Activated CD4-positive, alpha-beta T cell treated with anti-CD3 and anti-CD28 coated beads, Interleukin-10, Interleukin-2, amounts not matched to agents 100 ng/mL and 50 ng/mL, durations not matched to agents 16 hours and 8 hours (primary cell): ENCODE measurements around the gene SLCO3A1.
A peak's percentile ranks its signal among the peaks of the same experiment; 100 is the strongest.

ENCODE experiments used
- DNase-seq: peaks from one replicate; pipeline ENCODE4 v3.0.0-alpha.2; 2020

Gene SLCO3A1

GRCh38 chr15:92076541-92076940 is 223.0 kb downstream of the SLCO3A1 start:
- no peak for DNase-seq

DNA sequence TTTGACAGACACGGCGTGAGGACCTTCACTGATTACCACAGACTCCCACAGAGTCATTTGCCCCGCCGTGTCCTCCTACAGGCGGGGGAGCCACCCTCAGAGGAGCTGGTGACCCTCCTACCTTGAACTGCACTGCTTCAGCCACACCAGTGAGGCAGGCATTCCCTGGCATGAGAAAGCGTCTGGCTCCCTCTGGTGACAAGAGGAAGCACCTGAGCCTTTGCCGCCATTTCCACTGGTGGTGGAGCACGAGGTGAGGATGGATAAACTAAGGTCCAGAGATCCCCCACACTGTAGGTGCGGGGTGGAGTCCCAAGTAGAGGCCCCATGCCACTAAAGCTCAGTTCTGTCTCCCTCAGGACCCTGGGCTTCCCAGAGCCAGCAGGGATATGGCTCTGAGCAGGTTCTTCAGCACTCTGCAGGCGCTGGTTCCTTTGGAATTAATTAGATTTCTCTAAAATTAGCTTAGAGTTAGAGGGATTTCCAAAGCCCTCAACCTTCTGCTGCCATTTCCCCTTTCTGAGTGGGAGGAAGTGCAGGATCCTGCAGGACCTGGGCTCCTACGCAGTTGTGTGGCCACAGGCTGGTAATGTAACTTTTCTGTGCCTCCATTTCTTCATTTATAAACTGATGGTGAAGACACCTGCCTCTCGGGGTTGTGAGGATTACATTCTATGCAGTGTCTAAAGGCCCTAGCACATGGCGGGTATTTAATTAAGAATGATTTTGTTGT is 224.0 kb downstream of the SLCO3A1 start:
- DNase-seq, result peak; percentile 69

DNA sequence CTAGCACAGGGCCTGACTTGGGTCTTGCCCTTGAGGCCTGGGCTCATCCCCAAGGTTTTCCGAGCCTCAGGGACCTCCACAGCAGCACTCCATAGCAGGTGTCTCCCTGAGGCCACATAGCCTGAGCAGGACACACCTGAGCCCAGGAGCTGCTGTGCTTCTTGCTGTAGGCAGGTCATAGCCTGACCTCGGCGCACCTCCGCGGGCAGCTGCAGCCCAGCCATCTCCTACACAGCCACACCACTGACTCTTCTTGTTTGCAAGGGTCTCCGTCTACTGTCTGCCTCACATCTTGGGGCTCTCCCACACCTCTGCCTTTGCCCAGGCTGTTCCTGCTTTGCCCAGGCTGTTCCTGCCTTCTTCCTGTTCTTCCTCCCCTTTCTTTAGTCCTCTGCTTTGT is 224.8 kb downstream of the SLCO3A1 start:
- DNase-seq, result no peak

GRCh38 chr15:92079047-92079446 is 225.5 kb downstream of the SLCO3A1 start:
- peak; percentile 32 for DNase-seq

DNA sequence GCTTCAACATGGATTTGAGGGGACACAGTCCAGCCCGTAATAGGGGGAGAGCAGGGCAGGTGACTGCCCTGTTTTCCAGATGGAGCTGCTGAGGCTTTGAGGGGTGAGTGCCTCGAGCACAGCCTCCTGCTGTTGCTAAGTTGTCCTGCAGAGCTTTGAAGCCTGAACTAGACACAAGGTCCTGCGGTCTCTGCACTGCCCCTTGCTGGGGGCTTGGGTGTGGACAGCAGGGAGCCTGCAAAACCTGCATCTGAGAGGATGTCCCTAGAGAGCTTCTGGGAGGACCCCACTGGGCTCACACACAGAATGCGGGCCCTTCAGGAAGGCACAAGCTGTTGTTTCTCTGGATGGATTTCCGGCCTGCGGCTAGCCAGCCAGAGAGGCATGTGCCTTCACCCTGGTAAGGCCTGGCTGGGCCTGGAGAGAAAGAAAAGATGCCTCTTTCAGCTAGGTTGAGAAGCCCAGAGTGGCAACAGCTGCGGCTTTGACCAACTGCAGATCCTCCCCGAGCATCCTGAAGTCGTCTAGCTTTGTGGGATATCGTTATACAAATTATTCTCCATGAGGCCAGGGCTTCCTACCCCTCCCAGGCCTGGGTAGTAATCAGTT is 226.2 kb downstream of the SLCO3A1 start:
- DNase-seq, result no peak

DNA sequence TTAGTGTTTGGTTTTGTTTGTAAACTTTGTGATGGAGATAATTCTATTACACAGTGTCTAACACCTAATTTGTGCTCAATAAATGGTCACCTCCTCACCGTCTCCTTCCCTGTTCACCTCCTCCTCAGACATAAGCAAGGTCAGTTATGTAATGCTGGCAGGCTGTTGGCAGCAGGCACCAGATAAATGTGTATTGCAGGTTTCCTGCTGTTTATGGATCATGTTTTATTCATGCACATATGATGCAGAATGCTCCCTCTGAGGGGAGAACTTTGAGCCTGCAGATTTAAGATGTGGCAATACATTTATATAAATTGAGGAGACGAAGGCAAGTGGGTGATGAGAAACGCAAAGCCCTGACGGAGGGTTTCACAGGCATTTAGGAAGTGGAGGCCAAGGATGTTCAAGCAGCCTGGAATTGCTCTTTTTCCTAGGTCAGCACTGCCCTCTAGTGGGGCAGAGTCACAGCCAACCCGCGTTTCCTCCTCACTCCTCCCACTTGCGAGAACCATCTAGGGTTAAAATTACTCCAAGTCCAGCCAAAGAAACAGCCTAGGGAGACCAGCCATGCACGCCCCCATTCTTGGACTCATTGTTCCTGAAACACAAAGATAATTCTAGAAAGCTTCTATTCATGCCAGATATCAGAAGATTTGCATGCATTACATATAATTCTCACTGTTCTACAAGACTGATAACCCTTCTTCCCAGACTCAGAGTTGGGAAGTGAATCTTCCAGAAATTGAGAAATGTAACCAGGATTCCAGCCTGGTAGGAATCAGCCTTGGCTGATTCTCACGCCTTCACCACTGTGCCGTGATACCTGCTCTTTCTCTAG is 228.7 kb downstream of the SLCO3A1 start:
- peak; percentile 63 for DNase-seq

- no peak for DNase-seq
Measured at GRCh38 chr15:92083190-92083589, 229.7 kb downstream of the SLCO3A1 start.

DNA sequence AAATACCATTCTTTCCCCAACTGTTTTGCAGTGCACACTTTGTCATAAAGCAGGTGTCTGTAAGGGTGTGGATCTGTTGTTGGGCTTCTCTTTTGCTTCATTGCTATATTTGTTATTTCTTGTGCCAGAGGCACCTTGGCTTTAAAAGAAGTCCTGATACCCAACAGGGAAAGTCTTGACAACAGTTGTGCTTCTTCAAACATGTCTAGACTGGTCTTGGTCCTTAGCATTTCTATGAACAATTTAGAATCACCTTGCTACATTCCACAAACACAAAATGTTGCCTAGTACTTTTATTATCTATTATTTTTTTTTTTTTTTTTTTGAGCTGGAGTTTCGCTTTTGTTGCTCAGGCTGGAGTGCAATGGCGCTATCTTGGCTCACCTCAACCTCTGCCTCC is 233.7 kb downstream of the SLCO3A1 start:
- no peak for DNase-seq

DNA sequence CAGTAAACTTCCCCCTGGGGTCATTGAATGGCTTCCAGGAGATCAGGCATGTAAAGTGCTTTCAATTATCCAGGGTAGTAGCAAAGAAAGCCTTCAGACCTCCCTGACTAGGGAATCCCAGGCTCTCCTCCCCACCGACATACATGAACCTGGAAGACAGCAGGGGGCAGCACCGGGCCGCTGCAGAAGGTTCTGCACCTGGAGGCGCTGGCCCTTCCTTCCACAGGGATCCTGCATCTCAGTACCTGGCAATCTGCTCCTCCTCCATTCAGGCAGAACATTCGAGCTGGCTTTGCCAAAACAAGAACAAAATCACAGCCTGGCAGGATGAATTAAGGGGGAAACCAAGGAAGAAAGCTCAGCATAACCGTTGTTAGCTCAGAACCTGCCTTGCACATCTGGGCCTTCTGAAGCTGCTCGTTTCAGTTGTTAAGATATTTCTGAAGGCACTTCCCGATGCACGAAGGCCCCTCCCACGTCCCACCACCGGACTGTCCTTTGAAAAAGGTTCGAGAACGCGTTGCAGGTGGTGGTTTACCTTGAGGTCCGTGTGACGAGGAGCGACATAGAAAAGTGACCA is 237.7 kb downstream of the SLCO3A1 start:
- no peak for DNase-seq

DNA sequence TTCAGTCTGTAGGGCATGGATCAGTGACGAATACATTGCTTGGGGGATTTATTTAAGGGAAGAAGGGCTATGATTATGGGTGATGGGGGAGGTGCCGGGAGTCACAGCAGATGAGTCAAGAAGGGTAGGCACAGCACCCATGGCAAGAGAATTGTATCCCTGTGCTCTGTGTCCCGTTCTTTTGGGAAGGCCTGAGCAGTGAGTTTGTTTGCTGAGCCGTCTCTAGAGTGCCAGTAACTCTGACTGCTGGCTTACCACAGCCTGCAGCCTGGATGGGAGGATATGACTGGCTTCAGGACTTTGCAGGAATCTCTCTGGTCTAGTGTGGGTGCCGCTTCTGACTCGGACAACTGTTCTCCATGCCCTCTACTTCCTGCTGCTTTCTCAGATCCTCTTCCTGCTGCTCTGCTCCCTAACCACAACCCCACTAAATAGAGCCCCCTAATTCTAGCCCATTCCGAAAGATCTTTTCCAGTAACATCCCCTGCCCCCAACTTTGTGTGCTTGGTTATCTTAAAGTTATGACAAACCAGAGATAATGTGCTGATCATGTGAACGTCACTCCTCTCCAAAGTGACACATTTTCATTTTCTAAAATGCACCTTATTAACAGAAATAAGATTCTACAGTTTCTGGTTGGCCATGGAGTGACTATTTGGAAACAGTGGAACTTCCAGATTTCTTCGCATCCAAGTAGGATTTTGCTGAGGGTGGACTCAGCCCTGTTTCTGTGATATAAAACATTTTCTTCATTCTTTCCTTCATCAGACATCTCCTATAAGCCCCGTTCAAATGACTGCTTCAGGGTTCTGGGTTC is 239.0 kb downstream of the SLCO3A1 start:
- no peak for DNase-seq

DNA sequence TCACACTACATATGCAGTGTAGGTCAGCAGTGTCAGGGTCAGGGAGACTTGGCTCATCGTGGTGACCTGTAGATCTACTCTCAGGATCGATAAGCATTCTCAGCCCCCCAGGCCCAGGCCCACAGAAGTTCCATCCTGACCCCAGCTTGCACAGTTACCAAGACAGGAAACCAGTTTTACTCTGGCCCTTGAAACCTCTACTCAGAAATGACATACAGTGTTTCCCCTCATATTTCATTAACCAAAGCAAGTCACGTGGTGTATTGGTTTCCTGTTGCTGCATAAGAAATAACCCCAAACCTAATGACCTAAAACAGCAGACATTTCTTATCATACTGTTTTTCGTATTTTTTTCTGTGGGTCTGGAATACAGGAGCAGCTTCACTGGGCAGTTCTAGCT is 242.2 kb downstream of the SLCO3A1 start:
- peak; percentile 55 for DNase-seq

DNA sequence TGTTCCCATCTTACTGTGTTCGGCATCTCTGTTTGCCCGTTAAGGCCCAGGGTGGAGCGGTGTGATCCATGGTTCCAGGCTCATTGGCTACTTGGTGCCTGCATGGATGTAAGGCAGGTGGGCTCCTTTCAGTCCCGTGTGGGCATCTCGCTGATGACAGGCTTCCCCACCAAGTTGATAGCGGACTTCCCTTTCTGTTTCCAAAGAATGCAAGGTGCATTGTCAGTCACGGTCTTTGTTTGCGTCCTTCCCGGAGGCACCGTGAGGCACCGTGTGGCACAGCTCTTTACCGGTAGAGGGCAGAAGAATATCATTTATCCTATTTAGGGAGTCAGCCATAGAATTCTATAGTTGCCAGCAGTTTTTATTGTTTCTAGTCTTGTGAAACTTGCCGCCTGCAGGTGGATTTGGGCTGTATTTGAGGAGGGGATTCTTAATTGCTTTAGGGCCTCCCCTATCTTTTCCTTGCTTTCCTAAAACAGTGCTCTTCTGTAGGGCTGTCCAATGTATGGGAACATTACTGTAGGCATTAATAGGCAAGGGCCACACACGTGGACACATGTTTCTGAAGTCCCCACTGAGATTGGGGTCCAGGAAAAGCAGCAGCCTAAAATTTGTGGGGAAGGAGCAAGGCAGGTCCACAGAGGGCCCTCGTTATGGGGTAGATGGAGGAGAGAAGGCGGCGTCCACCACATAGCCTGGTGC is 244.1 kb downstream of the SLCO3A1 start:
- peak; percentile 69 for DNase-seq

DNA sequence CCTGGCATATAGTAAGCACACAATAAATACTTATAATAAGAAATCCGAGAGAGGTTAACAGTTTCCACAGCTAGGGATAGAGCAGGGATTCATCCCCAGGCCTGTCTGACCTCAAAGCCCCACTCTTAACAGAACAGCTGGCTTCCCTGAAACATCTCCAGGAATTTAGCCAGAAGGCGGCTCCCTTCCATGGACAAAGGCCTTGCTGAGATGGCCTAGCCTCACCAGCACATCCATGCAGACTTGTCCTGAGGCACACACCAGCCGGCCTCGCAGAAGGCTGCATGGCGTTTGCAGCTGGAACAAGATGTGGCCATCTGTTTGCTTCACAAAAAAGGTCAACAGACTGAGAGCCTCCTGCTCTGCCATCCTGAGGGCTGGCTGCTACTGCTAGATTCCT is 245.4 kb downstream of the SLCO3A1 start:
- DNase-seq, result no peak

GRCh38 chr15:92100301-92100700 is 246.8 kb downstream of the SLCO3A1 start:
- DNase-seq, result no peak

DNA sequence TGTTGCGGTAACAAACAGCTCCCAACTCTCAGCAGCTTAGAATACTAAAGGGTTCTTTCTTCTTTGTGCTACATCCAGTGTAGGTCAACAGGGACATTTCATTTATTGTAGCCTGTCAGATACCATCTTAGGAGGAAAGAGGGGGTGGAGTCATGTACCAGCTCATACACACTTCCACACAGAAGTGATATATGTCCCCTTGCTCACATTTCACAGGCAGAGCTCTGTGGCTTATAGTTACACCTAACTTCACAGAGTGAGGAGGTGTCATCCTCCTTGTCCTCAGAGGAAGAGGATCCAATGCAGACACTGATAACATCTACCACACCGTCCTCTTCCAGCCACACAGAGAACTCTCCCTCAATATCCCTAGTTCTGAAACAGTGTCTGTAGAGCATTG is 247.2 kb downstream of the SLCO3A1 start:
- no peak for DNase-seq

DNA sequence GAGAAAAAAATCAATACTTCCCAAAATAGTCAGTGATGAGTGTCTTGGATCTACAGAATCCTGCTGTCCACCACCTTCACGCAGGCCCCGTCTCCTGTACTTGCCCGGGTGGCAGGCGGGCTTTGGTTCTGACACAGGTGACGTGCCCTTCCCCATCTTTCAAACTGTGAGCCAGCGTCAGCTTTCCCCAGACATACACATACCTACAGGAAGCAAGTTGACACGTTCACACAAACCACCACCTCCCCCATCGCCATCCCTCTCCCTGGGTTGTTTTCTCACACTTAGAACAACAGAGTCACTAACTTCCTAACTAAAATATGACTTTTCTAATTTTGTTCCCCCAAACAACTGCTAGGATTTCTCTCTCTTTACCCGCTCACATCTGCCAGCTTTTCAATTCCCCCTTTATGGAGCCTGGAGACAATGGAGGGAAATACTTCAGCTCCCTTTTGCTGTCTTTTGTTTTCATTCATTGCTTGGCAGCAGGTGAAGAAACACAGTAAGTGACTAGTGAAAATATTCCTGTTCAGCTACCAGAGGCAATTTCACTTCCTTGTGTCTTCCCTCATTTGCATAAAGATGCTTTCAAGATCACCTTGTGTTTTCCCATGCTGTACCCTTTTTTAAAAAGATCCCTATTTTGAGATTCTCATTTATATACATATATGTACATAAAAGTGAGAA is 248.3 kb downstream of the SLCO3A1 start:
- no peak for DNase-seq

- no peak for DNase-seq
Measured at GRCh38 chr15:92102395-92102755, 248.9 kb downstream of the SLCO3A1 start.

DNA sequence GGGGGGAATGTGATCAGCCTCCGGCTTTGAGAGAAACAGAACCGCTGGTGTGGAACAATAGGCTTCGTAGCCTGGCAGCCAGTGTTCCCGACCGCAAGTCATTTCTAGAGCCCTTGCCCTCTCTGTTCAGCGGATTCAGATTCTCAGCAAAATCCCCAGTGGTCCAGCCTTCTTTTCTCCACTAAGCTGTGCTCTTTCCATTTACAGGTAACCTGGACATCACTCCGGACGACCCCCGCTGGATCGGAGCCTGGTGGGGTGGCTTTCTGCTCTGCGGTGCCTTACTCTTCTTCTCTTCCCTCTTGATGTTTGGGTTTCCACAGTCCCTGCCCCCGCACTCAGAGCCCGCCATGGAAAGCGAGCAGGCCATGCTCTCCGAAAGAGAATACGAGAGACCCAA is 250.6 kb downstream of the SLCO3A1 start:
- no peak for DNase-seq

GRCh38 chr15:92105611-92106010 is 252.1 kb downstream of the SLCO3A1 start:
- no peak for DNase-seq

DNA sequence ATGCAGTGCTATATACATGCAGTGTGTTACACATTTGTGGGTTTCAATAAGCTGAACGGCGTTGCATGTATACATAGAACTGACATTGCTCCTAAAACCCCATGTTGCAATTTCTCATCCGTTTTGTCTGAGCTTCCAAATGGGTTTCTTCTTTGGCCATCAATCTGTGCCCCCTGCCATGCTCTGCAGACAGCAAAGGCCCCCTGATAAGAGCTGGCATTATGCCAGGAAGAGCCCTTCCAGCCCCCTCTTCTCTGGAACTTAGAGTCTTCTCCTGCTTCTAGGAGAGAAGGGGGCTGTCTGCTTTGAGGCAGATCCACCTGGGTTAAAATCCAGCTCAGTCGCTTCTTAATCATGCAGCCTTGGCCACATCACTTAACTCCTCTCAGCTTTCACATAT is 254.0 kb downstream of the SLCO3A1 start:
- DNase-seq, result no peak

GRCh38 chr15:92109191-92109873 is 255.8 kb downstream of the SLCO3A1 start:
- DNase-seq, result no peak
